ENCODE data around the gene PUSL1.
"Not testable (repeated sequence)": the region's sequence is repeated elsewhere in the genome, so short reads cannot be mapped to it uniquely, and the experiment has no call there.

The PUSL1 gene

DNA sequence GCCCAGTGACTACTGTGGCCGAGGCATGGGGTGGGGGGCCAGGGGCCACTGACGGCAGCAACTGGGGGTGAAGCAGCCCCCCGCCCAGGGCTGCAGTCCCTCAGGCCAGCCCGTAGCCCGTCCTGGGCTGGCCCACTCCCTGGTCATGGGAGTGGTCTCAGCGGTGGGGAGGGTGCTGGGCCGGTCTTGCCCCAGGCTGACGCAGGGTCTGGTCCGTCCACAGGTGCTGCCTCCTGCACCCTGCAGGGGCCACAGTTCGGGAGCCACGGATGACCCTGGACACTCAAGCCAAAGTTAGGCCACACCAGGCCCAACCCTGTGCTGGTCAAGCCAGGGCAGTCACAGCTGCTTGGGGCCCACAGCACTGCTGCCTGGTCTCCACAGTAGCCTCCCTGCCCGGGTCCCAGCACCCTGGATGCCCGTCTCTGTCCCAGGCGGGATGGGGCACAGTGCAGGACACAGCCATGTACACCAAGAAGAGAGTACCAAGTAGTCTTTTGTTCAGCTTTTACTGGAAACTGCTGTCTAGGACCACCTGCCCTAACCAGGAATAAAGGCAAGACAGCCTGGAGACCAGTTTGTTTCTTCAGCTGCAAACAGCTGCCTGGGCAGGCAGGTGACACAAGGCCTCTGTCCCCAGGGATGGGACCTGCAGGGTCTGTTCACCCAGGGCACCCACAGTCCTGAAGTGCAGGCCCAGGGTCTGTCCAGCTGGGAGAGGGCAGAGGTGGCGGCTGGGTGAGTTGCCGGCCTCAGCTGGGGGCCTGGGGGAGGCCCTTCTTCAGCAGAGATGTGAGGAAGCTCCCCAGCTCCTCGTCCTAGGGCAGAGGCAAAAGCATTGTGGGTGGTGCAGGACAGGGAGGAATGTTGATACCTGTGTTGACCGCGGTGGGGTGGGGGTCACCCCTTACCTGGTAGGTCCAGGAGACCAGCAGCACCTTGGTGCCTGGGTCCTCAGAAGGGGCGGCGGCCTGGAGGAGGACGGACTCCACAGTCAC lies 3.0 kb downstream of the PUSL1 start:
- no peak for DNase-seq

DNA sequence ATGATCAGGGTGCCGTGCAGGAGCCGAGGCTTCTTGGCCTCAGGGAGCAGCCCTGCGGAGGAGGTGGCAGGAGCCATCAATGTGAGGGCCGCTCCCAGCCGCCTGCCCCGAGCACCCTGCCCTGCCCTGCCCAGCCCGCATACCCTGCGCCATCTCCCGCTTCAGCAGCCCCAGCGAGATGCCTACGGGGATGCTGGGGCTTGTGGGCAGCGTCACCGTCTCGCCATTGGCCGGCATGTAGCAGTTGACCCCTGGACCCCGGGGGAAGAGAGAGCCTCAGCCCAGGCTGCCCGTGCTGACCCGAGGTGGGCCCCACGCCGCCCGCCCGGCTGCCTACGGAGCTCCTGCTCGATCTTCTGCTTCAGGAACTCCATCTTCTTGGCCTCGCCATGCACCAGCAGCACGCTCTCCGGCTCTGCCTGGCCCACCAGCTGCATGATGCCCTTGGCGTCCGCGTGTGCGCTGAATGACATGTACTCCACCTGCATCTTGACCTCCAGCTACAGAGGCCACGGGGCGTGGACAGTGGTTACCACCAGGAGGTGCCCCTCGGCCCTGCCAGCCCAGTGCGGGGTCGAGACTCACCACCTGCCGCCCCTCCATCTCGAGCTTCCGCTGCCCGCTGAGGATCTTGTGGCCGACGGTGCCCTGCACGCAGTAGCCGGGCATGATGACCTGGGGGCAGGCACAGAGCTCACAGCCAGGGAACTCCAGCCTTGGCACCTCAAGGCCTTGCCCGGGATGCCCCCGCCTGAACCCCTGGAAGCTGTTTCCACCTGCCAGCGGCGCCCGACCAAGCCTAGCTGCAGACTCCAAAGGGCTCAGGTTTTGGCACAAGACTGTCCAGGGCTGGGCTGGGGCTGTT lies 4.3 kb downstream of the PUSL1 start:
- DNase-seq: no peak

DNA sequence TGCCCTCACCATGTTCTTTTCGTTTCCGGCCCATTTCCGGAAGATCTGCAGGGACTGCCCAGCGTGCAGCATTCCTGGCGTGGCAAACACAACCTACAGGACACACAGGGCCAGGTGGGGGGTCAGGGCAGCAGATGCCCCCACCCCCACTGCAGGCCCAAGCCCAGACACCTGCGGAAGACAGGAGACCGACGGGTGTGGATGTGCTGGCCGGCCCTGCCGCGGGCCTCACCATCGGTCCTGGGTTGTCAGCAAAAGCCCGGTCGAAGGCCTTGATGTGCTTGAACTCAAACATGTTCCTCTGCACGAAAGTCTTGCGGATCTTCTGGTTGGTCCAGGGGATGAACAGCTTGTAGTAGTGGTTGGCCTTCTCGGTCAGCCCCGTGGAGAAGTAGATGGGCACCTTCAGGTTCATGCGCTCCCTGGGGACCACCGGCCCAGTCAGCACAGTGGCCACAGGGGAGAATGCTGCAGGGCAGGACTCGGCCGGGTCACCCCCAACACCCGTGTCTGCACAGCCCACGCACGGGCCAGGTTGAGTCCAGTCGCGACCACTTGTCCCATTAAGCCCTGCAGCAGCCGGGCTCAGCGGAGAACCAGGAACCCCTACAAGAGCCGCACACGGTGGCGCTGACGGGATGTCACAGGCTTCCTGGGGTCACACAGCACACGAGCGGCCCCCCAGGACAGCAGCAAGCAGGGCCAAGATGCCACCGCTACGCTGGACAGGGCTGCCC lies 5.3 kb downstream of the PUSL1 start:
- DNase-seq: no peak

DNA sequence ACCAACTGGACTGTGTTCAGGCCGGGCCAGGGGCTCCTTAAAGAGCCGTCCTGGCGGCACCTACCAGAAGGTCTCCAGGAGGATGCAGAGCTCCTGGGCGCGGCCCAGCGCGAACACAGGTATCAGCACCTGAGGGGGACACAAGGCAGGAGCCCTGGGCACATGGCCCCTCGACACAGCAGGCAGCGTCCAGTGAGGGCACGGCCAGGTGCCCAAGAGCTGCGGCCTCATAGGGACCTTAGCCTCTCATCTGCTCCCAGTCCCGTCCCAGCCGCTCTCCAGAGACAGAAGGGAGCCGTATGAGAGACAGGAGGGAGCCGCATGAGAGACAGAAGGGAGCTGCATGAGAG lies 5.8 kb downstream of the PUSL1 start:
- DNase-seq: no peak

DNA sequence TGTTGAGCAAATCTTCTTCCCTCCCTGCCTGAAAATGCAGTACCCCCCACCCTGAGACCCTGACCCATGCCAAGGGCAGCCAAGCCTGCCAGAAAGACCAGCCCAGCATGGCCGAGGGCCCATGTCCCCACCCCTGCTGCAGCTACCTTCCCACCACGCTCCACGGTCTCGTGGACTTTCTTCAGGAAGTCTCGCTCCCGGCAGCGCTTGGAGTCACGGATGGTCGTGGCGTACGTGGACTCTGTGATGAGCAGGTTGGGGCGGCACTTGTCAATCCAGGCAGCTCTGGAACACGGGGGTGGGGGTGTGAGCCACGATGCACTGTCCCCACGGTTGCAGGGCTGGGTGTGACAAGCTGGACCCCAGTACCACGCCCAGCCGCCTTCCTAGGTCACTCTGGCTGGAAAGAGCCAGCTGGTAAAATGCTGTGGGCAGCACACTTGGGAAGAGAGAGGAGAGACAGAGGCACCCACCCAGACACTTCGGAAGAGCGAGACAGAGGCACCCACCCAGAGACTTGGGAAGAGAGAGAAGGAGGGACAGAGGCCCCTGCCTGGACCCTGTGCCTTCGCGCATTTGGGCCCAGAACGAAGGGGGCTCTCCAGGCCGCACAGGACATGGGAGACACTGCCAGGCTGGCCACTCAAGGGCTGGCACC lies 6.4 kb downstream of the PUSL1 start:
- no peak for DNase-seq

DNA sequence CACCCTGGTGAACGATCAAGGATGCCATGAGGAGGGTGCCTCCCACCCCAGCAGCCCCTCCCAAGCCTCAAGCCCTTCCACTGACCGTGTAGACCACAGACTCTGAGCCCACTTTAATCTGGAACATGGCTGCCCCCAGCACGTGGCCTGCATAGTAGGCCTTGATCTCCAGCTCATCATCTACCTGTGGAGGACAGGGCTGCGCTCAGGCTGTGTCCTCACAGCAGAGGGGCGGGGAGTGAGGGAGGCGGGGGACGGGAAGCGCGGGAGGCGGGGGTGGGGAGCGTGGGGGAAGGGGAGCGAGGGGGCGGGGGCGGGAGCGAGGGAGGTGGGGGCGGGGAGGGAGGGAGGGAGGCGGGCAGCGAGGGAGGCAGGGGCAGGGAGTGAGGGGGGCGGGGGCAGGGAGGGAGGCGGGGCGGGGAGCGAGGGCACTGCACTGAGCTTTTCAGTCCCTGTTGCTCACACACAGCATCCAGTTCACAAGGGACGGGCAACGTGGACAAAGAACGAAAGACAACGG lies 7.1 kb downstream of the PUSL1 start:
- DNase-seq: no peak

DNA sequence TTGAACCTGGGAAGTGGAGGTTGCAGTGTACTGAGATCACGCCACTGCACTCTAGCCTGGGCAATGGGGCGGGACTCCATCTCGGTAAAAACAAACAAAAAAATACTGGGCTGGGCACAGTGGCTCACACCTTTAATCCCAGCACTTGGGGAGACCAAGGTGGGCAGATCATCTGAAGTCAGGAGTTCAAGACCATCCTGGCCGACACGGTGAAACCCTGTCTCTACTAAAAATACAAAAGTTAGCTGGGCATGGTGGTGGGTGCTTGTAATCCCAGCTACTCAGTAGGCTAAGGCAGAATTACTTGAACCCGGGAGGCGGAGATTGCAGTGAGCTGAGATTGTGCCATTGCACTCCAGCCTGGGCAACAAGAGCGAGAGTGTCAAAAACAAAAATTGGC lies 7.8 kb downstream of the PUSL1 start:
- not testable (repeated sequence) for DNase-seq

DNA sequence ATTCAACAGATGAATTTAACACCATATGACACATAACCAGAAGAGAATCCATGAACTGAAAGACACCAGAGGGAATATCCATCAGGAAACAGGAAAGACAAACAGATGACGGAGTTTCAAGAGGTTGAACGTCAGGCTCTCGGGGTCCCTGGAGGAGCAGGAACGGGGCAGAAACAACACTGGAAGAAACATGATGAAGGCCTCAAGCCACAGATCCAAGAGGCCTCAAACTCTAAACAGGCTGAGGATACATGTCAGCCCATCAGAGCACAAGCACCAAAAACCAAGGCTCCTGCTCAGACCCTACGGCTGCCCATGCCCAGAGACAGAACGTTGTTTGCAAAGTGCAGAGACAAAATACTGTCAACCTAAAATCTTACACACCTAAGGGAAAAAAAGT lies 9.0 kb downstream of the PUSL1 start:
- DNase-seq: no peak

DNA sequence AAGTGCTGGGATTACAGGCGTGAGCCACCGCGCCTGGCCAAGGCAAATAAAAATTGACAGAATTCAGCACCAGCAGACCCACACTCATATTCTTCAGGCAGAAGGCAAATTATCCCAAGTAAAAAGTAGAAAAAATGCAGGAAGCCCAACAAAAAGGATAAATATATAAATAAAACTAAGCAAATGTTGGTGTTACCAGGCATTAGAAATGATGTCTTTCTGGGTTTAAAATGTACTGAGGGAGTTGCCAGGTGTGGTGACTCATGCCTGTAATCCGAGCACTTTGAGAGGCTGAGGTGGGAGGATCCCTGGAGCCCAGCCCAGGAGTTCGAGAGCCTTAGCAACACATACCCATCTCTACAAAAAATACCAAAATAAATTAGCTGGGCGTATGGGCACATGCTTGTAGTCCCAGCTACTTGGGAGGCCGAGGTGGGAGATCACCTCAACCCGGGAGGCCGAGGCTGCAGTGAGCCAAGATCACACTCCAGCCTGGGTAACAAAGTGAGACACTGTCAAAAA lies 9.8 kb downstream of the PUSL1 start:
- DNase-seq: peak; percentile 7

DNA sequence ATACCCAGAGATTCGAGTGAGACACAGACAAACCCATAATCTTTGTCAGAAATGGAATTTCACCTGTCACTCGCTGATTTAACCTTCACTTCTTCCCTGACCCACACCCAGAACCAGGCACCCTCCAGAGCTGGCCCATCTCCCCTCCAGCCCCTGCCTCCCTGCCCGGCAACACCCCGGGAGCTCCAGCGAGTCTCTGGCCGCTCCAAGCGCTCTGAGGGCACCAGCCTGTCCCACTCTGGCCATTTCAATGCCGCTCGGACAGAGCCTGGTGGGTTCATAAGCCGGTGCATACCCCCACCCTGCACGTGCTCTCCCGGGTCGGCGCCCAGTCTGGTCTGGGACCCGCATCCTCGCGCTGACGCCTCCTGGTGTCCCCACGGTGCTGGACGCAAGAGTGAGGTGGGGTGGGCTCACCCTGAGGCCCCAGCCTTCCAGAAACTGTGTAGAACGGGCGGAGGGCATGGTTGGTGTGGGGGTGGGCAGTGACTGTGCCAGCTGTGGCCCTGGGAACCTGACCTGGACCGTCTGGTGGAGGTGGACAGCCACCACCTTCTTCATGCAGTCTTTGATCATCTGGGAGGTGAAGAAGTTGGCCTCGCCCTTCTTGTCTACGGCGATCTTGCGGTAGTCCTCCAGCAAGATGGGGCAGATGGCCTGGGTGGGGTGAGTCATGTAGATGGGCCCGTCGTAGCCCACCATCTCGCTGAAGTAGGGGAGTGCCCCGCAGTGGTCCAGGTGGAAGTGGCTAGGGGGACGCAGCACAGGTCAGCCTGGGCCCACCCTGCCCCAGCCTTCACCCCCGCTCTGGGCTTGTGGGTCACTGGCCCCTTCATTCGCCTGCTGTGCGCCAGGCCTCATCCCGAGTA lies 10.6 kb downstream of the PUSL1 start:
- no peak for DNase-seq

DNA sequence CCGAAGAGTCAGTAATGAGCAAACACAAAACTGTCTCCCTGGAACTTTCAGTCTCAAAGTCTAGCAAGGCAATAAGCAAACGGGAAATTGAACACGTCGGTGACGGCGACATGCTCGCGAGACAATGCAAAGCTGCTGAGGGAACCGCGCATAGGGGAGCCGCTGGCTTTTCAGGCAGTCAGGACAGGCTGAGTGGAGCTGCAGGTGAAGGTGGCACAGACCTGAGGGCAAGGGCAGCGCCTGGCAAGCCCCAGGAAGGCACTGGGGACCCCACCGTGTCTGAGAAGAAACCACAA lies 11.2 kb downstream of the PUSL1 start:
- no peak for DNase-seq

DNA sequence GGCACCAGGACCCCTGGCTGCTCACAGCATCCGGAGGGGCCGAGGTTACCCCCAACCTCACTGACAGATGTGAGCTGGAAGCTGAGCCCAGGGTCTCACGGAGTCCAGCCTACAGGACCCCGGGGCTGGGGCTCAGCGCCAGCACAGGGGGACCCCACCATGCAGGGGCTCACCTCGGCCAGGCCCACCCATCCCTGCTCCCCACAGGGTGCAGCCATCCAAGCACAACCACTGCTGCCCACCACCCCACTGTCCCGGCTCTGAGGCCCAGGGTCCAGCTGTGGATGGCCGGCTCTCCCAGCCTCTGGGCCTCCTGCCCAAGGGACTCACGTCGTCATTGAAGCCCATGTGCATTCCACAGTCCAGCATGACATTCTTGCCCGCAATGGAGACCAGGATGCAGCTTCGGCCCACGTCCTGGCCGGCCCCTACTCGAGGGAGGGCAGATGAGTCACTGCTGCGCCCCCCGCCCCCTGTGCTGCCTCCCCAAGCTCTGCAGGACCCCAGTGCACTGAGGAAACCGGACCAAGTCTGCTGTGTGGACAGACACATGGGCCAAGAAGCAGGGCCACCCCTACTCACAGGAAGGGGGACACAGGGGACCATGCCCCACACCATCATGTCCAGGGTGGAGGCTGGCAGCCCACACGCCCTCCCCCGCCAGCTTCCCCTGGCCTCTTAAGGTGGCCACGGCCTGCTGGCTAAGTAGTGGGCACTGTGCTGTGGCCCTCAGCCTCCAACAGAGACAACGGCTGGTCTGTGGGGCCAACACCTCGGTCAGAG lies 12.5 kb downstream of the PUSL1 start:
- DNase-seq: no peak

DNA sequence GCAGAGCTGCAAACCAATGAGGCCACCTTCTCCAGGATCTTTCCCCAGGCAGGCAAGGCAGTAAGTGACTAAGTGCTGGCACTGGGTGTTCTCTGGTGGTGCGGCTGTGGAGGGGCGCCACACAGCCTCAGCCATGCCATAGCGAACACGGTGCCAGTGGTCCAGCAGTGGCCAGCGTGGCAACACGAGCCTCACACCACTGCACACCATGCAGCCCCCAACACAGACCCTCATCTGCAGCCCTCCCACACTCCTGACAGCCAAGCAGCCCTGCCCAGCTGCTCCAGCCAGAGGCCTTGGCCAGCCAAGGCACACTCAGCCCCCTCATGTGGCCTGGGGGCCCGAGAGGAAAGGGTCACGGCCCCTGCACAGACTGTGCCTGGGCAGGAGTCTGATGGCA lies 13.1 kb downstream of the PUSL1 start:
- no peak for DNase-seq

DNA sequence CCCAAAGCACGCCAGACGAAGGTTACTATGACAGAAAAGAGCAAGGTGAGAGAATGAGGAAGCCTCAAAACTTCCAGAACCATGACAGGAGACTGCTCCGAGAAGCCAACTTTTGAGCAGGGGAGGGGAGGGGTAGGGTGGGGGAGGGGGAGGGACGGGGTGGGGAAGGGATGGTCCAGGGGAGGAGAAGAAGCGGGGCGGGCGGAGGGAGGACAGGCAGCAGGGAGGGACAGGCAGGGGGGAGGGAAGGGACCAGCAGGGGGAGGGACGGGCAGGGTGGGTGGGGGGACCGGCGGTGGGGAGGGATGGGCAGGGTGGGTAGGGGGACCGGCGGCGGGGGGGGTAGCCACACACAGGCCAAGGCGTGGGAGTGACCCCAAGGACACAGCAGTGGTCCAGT lies 14.0 kb downstream of the PUSL1 start:
- DNase-seq: no peak

DNA sequence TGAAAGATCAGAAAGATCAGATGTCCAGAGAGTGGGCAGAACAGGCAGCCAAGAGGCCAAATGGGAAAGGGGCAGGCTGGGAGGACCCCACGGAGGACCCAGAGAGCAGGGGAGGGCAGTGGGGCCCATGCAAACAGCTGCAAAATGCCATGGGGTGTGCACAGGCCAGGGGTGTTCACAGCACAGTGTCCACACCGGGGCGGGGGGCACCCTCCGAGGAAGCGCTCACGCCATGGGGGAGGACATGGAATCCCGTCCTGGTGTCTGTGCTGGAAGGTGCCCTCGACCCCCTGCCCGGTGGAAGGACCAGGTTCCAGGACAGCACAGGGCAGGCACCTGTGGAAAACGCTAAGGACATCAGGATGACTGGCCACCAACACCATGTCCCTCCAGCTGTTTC lies 14.6 kb downstream of the PUSL1 start:
- DNase-seq: no peak

DNA sequence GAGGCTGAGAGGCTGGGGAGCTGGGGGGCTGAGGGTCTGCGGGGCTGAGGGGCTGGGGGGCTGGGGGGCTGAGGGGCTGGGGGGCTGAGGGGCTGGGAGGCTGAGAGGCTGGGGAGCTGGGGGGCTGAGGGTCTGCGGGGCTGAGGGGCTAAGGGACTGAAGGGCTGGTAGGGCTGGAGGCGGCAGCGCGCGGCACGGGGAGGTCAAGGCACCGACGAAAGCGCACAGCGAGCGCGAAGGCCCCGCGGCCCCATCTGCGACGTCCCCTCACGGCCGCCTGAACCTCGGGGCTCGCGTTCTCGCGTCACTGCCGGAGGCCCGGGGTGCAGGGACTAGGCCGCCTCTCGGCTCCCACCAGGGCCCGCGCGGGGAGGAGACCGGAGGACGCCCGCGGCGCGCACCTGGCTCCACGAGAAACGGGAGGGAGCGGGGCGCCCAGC lies 15.7 kb downstream of the PUSL1 start:
- no peak for DNase-seq

DNA sequence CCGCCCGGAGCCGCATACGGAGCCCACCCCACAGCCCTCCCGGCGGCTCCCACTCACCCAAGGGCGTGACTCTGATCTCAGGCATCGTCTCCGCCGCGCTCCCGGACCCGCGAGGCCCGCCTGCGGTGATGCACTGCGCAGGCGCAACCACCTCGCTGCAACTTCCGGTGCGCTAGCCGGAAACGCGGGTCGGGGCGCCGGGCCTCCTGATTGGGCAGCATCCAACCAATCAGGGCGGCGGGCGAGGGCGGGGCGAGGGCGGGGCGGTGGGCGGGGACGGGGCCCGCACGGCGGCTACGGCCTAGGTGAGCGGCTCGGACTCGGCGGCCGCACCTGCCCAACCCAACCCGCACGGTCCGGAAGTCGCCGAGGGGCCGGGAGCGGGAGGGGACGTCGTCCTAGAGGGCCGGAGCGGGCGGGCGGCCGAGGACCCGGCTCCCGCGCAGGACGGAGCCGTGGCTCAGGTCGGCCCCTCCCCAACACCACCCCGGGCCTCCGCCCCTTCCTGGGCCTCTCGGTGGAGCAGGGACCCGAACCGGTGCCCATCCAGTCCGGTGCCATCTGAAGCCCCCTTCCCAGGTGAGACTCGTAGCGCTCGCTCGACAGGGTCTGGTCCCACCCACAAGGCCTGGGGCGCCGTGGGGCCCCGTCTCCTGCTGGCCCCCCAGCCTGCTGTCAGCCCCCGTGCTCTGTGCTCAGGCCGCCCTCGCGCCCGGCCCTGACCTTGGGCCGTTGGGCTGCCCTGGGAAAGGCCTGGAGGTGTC lies 16.3 kb downstream of the PUSL1 start, which contains the start of the genes CPTP and INTS11:
TSS of gene CPTP (plus strand) at position 279 of the 764 bp plus-strand sequence. CDS start 2,109 bp downstream, outside the sequence.
TSS of gene INTS11 (minus strand) at position 137 of the 764 bp plus-strand sequence. CDS start at position 85, 52 bp downstream.
- no peak for DNase-seq

DNA sequence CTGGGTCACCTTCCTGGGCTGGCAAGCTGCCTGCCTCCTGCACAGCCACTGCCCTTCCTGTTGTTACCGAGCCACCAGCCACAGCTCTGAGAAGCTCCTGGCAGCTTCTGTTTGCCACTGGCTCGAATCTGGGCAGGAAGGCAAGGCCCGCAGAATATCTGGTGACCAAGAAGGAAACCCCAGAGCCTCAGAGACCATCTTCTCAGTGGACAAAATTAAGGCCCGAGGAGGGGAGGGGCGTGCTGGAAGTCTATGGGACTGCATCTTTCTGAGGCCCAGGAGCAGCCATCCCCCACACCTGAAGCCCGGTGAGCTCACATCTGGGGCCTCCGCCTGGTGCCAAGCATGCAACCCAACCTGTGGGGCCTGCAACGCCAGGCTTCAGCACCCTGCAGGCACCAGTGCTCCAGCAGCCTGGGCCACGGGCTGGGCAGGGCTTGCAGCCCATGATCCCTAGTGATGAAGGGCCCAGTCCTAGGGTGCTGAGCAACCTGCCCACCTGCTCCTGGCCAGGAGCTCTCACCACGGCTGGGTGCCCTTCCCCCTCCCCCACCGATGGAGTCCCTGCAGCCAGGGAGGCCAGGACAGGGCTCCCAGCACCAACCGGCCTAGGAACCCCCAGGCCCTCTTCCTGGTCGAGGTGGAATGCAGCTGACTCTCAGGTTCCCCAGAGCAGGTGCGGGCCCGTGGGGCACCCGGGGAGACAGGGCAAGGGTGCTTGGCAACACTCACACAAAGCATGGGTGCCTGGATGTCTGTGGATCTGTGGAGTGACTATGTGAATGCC lies 17.1 kb downstream of the PUSL1 start:
- no peak for DNase-seq

Measured in NCI-H187 treated with DMSO at 0.1 percent for 48 hours (cell line).